PFSK-1 (cell line): Measurements from ENCODE around the gene ARRDC2.
A peak's percentile ranks its signal among the peaks of the same experiment; 100 is the strongest.

Source experiments
- FOXP2 ChIP-seq: optimal IDR thresholded peaks from 2 replicates; pipeline ENCODE3; 2011; ENCODE audit warnings: borderline replicate concordance, control low read depth, inconsistent platforms; ENCODE audit not compliant: insufficient read depth; ENCODE audit errors: extremely low read length, extremely low read depth
- POLR2AphosphoS5 ChIP-seq: IDR thresholded peaks from 2 replicates; pipeline ENCODE4 v1.6.1; 2012; ENCODE audit warnings: low read depth, mild to moderate bottlenecking, control low read depth, low read length, moderate library complexity
- REST ChIP-seq, 2 experiments: IDR thresholded peaks; 2 replicates each; pipeline versions ENCODE4 v1.6.1 to v1.8.0; 2011 to 2012; ENCODE audit warnings: low read depth in 2 of 2, low read length in 2 of 2, control low read depth in 1 of 2, inconsistent platforms in 1 of 2, mild to moderate bottlenecking in 1 of 2, moderate library complexity in 1 of 2; ENCODE audit not compliant: insufficient read depth in 1 of 2
- SIN3A ChIP-seq: IDR thresholded peaks from 2 replicates; pipeline ENCODE4 v1.6.1; 2012; ENCODE audit warnings: mild to moderate bottlenecking, low read length, moderate library complexity, borderline replicate concordance; ENCODE audit not compliant: insufficient read depth
- TAF1 ChIP-seq: IDR thresholded peaks from 2 replicates; pipeline ENCODE4 v1.6.1; 2012; ENCODE audit warnings: low read length, control low read depth, borderline replicate concordance; ENCODE audit not compliant: insufficient read depth

The ARRDC2 gene

GRCh38 chr19:18013210-18014111, 5.5 kb downstream of the ARRDC2 start:
- TF ChIP-seq TAF1 (no peak), SIN3A (no peak), FOXP2 (no peak), POLR2AphosphoS5 (no peak)

GRCh38 chr19:18014197-18014596, 6.2 kb downstream of the ARRDC2 start:
- TF ChIP-seq POLR2AphosphoS5 (no peak), FOXP2 (no peak), REST (IDR thresholded peaks at IDR 0.05; ENCODE audit: insufficient read depth in 1 of 2, low read depth in 2 of 2, low read length in 2 of 2) (no peak), SIN3A (no peak), TAF1 (no peak)

GRCh38 chr19:18016209-18016910, 8.4 kb downstream of the ARRDC2 start:
- TF ChIP-seq SIN3A (no peak), POLR2AphosphoS5 (no peak), REST (IDR thresholded peaks at IDR 0.05; ENCODE audit: insufficient read depth in 1 of 2, low read depth in 2 of 2, low read length in 2 of 2) (no peak), FOXP2 (no peak), TAF1 (no peak)

- TF ChIP-seq REST (IDR thresholded peaks at IDR 0.05; ENCODE audit: insufficient read depth in 1 of 2, low read depth in 2 of 2, low read length in 2 of 2) (peak in 1 of 2 experiments; percentile 23; a peak in 1 of 4 replicates), FOXP2 (no peak)
These were observed 9.5 kb downstream of the ARRDC2 start for GRCh38 chr19:18017275-18018083.

GRCh38 chr19:18020212-18021085, 12.5 kb downstream of the ARRDC2 start:
- TF ChIP-seq FOXP2 (no peak), POLR2AphosphoS5 (no peak), TAF1 (no peak), SIN3A (no peak), REST (IDR thresholded peaks at IDR 0.05; ENCODE audit: insufficient read depth in 1 of 2, low read depth in 2 of 2, low read length in 2 of 2) (no peak)
